OCI-LY3 (cell line): ENCODE data around the gene NKAIN4.
A peak's percentile ranks its signal among the peaks of the same experiment; 100 is the strongest.
"Not testable (repeated sequence)": the region's sequence is repeated elsewhere in the genome, so short reads cannot be mapped to it uniquely, and the experiment has no call there.

Source experiments
- H2AFZ ChIP-seq: fragments of 200-600, 300-600 bp; shearing (Covaris generic); 2 replicates; pipeline ENCODE4 v1.6.0; 2014; ENCODE audit warnings: antibody characterized with exemption, low read depth, low read length
- H3K27ac ChIP-seq: fragments of 200-600, 300-600 bp; sonication (generic); 2 replicates; pipeline ENCODE4 v1.5.1; 2014; ENCODE audit warnings: mild to moderate bottlenecking, low read length, moderate library complexity, mixed read lengths
- H3K27me3 ChIP-seq: fragments of 200-600, 300-600 bp; sonication (generic); 2 replicates; pipeline ENCODE4 v1.6.1; 2014; ENCODE audit warnings: low read depth, low read length, mixed read lengths
- H3K36me3 ChIP-seq: fragments of 200-600, 300-600 bp; sonication (generic); replicated peaks from 2 replicates; pipeline ENCODE3; 2014; ENCODE audit warnings: low read depth, low read length, mixed read lengths
- H3K4me1 ChIP-seq: fragments of 300-600, 200-600 bp; sonication (generic); 2 replicates; pipeline ENCODE4 v1.6.1; 2014; ENCODE audit warnings: low read length, mixed read lengths
- H3K4me2 ChIP-seq: fragments of 200-600, 300-600 bp; sonication (generic); 2 replicates; pipeline ENCODE4 v1.6.1; 2014; ENCODE audit warnings: low read length, mixed read lengths
- H3K4me3 ChIP-seq: fragments of 300-600, 200-600 bp; sonication (generic); 2 replicates; pipeline ENCODE4 v1.5.1; 2014; ENCODE audit warnings: antibody characterized with exemption, mild to moderate bottlenecking, low read length, moderate library complexity
- H3K79me2 ChIP-seq: fragments of 300-600, 200-600 bp; shearing (Covaris generic); 2 replicates; pipeline ENCODE4 v1.6.1; 2014; ENCODE audit warnings: mild to moderate bottlenecking, low read length, mixed read lengths
- H3K9ac ChIP-seq: fragments of 300-600, 200-600 bp; shearing (Covaris generic); 2 replicates; pipeline ENCODE4 v1.6.0; 2014; ENCODE audit warnings: mild to moderate bottlenecking, low read length, moderate library complexity
- H3K9me3 ChIP-seq: fragments of 200-600, 300-600 bp; shearing (Covaris generic); 2 replicates; pipeline ENCODE4 v1.6.1; 2014; ENCODE audit warnings: low read length, mixed read lengths; ENCODE audit not compliant: insufficient read depth
- H4K20me1 ChIP-seq: fragments of 200-600, 300-600 bp; sonication (generic); 2 replicates; pipeline ENCODE4 v1.6.1; 2016; ENCODE audit warnings: low read length, mixed read lengths; ENCODE audit not compliant: insufficient read depth
- EZH2phosphoT487 ChIP-seq: fragments of 200-600 bp; shearing (Covaris generic); IDR thresholded peaks from 2 replicates; pipeline ENCODE4 v1.6.1; 2018; ENCODE audit warnings: antibody characterized with exemption, mixed run types, low read depth
- TF ChIP-seq, protein P1 (sequence below): fragments of 200-600, 300-600 bp; sonication (generic); IDR thresholded peaks from 2 replicates; pipeline ENCODE4 v1.5.1; 2014; ENCODE audit warnings: antibody characterized with exemption, low read length, low read depth

The NKAIN4 gene

DNA sequence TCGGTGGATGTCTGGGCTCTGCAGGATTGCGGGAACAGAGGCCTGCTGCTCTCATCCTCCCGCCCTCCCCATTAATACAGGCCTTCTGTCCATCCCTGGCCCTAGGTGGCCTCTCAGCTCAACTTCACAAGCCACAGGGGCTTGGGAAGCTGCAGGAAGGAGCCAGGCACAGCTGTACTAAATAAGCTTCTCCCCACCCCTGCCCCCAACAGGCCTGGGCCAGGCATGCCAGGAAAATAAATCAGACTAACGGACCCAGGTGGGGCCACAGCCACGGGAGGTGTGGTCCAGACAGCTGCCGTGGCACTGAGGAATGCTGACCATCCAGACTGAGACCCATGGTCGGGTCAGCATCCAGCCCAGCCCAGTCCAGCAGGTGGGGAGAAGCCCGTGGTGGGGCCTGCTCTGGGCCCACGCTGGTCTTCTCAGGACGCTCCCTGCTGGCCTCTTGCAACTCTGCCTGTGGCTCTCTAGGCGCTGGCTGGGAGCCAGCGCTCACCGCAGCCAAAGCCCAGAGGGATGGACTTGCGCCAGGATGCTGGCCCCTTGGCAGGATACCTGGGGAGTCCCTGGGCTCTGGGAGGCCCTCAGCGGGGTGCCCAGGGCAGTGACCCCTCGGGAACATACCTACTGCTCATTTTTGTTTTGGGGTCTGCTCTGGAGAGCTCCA, 29.7 kb downstream of the NKAIN4 start:
- Histone ChIP-seq H3K27ac (no peak overlapping the region), H3K4me1 (no peaks in the 10 kb centered on the region), H3K27me3 (peaks cover 12% of the 10 kb centered on the region), H4K20me1 (no peaks in the 10 kb centered on the region), H3K4me2 (no peak overlapping the region), H2AFZ (no peak overlapping the region), H3K4me3 (no peak overlapping the region), H3K9me3 (no peaks in the 10 kb centered on the region), H3K9ac (no peak overlapping the region), H3K36me3 (no peaks in the 10 kb centered on the region), H3K79me2 (no peaks in the 10 kb centered on the region)
- TF ChIP-seq, protein P1, sequence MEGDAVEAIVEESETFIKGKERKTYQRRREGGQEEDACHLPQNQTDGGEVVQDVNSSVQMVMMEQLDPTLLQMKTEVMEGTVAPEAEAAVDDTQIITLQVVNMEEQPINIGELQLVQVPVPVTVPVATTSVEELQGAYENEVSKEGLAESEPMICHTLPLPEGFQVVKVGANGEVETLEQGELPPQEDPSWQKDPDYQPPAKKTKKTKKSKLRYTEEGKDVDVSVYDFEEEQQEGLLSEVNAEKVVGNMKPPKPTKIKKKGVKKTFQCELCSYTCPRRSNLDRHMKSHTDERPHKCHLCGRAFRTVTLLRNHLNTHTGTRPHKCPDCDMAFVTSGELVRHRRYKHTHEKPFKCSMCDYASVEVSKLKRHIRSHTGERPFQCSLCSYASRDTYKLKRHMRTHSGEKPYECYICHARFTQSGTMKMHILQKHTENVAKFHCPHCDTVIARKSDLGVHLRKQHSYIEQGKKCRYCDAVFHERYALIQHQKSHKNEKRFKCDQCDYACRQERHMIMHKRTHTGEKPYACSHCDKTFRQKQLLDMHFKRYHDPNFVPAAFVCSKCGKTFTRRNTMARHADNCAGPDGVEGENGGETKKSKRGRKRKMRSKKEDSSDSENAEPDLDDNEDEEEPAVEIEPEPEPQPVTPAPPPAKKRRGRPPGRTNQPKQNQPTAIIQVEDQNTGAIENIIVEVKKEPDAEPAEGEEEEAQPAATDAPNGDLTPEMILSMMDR = no peak
- no peak for TF ChIP-seq EZH2phosphoT487

DNA sequence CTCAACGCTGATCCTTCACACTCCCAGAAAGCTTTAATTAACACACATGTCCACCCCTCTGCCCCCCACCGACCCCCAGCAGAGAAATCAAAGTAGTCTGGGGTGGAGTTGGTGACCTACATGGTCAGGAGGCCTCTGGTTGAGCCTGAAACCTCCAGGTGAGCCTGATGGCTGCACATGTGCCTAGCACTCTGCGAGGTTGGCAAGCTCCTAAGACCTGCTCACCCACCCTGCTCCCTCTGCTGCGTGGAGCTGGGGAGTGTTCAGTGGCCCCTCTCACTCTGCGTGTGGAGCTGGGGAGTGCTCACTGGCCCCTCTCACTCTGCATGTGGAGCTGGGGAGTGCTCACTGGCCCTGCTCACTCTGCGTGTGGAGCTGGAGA, 30.4 kb downstream of the NKAIN4 start:
- H3K4me1 ChIP-seq = no peaks in the 10 kb centered on the region
- no peak overlapping the region for H3K27ac ChIP-seq
- H3K79me2 ChIP-seq = no peaks in the 10 kb centered on the region
- no peak overlapping the region for H2AFZ ChIP-seq
- no peaks in the 10 kb centered on the region for H3K36me3 ChIP-seq
- peaks cover 12% of the 10 kb centered on the region for H3K27me3 ChIP-seq
- no peaks in the 10 kb centered on the region for H3K9me3 ChIP-seq
- TF ChIP-seq EZH2phosphoT487 = no peak
- TF ChIP-seq, protein P1 = no peak
- H3K4me3 ChIP-seq = no peak overlapping the region
- H3K4me2 ChIP-seq = no peak overlapping the region
- H4K20me1 ChIP-seq = no peaks in the 10 kb centered on the region
- H3K9ac ChIP-seq = no peak overlapping the region

DNA sequence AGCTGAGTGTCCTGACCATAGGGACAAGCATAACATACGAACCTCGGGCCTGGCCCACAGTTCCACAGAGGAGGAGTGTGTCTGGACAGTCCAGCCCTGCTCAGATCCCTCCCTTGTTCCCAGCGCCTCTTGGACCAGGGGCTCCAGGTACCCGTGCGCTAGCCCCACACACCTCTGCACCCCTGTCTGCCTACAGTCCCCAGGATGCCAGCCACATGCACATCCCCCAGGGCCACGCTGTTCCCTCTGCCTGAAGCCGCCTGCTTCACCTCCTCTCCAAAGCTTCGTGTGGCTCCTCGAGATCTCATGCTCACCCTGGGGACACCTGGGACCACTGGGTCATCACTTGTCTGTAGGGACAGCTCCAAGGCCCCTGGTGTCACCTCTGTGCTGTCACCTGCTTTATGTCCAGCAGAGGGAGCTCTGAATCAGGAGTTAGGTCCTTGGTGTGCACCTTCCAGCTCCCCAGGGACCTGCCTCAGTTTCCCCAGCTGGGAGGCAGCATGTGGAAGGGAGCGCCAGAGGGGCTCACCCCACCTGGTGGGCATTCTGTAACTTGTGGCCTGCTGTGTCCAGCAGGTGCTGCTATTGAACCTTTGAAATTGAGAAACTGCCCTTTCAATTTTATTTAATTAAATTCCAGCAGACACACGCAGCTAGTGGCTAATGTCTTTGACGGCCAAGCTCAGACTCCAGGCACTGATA, 31.0 kb downstream of the NKAIN4 start:
- no peak overlapping the region for H3K9ac ChIP-seq
- H3K4me2 ChIP-seq = no peak overlapping the region

DNA sequence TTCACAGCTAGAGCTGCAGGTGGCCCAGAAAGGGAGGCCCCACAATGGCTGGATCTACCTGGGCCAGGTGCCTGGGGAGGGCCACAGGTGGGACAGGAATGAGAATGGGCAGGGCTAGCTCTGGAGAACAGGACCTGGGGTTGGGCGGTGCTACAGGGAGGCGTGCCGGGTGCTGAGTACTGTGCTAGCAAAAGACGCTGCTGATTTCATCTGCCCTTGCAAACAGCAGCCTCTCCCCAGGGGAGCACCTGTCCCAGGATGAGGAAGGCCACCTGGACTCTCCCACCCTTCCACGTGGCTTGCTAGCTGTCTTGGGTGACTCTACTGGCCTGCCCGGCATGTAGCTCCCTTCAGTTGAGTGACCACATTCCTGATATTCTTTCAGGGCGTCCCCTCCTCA, 31.7 kb downstream of the NKAIN4 start:
- no peak overlapping the region for H3K4me2 ChIP-seq
- no peak for TF ChIP-seq EZH2phosphoT487
- TF ChIP-seq, protein P1 = no peak
- no peaks in the 10 kb centered on the region for H4K20me1 ChIP-seq
- H3K9ac ChIP-seq = no peak overlapping the region
- no peaks in the 10 kb centered on the region for H3K79me2 ChIP-seq
- no peak overlapping the region for H3K4me3 ChIP-seq
- H3K27me3 ChIP-seq = peaks cover 12% of the 10 kb centered on the region
- no peaks in the 10 kb centered on the region for H3K36me3 ChIP-seq
- H3K4me1 ChIP-seq = no peaks in the 10 kb centered on the region
- H3K27ac ChIP-seq = no peak overlapping the region
- H3K9me3 ChIP-seq = no peaks in the 10 kb centered on the region
- no peak overlapping the region for H2AFZ ChIP-seq

More for the DNA sequence above, 31.0 kb downstream of the NKAIN4 start:
- Histone ChIP-seq H3K36me3 (no peaks in the 10 kb centered on the region), H3K9me3 (no peaks in the 10 kb centered on the region), H2AFZ (no peak overlapping the region), H4K20me1 (no peaks in the 10 kb centered on the region), H3K27me3 (peaks cover 12% of the 10 kb centered on the region), H3K4me3 (no peak overlapping the region), H3K27ac (no peak overlapping the region), H3K79me2 (no peaks in the 10 kb centered on the region), H3K4me1 (no peaks in the 10 kb centered on the region)
- no peak for TF ChIP-seq EZH2phosphoT487
- TF ChIP-seq, protein P1 = peak; percentile 80

DNA sequence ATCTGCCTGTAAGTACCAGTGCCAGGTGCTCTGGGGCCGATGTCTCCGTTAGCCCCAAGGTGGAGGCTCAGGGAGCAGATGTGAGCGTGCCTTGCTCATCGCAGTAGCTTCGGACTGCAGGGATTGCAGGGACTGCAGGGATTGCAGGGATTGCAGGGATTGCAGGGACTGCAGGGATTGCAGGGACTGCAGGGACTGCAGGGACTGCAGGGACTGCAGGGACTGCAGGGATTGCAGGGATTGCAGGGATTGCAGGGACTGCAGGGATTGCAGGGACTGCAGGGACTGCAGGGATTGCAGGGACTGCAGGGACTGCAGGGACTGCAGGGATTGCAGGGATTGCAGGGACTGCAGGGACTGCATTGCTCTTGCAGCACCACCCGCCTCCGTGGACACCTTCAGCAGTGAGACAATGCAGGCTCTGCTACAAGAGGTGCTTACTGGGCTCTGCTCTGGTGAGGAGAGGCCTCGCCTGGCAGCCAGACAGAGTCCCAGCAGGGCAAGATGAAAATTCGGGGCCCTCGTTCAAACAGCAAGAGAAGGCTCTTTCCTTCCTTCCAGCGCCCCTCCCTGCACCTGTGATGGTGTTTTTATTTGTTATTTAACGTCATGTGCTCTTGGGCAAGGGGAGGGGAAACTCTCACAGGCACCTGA, 32.7 kb downstream of the NKAIN4 start:
- not testable (repeated sequence) for H3K36me3 ChIP-seq, H3K79me2 ChIP-seq, H3K4me1 ChIP-seq, H3K27ac ChIP-seq, H3K4me3 ChIP-seq, H3K9ac ChIP-seq, H3K9me3 ChIP-seq, H4K20me1 ChIP-seq, H2AFZ ChIP-seq, H3K4me2 ChIP-seq
- peaks cover 12% of the 10 kb centered on the region for H3K27me3 ChIP-seq
